CD4-positive, CD25-positive, alpha-beta regulatory T cell (primary cell): ENCODE data around the gene ETHE1. TPM values are rescaled to one million over a fixed set of nuclear protein-coding genes. Genes with fewer than 3 reads are reported as not detected.

Source experiments
- ATAC-seq, 2 donors: fragments of 150-1000 bp; cut with Tn5 transposase; one replicate each; pipeline ENCODE4 v1.10.0; 2021; ENCODE audit warnings: low read depth in 2 of 2, moderate number of reproducible peaks in 2 of 2, moderate library complexity in 1 of 2
- DNase-seq, 3 donors: peaks; one replicate each; pipeline versions ENCODE4 v3.0.0 to v3.0.0-alpha.2; 2012 to 2022; ENCODE audit warnings: mixed read lengths in 1 of 3
- H3K27ac ChIP-seq: one replicate; pipeline ENCODE4 v1.7.0; 2013; ENCODE audit warnings: mild to moderate bottlenecking, low read length; ENCODE audit not compliant: insufficient read depth, poor library complexity, severe bottlenecking
- H3K27me3 ChIP-seq: one replicate; pipeline ENCODE4 v1.7.0; 2013; ENCODE audit warnings: low read length; ENCODE audit not compliant: control insufficient read depth, insufficient read depth
- H3K36me3 ChIP-seq: one replicate; pipeline ENCODE4 v1.7.0; 2013; ENCODE audit warnings: mild to moderate bottlenecking, low read length, moderate library complexity; ENCODE audit not compliant: control insufficient read depth, insufficient read depth
- H3K4me1 ChIP-seq: 2 replicates; pipeline ENCODE4 v1.7.0; 2013; ENCODE audit warnings: mild to moderate bottlenecking, low read length; ENCODE audit not compliant: insufficient read depth, control insufficient read depth, poor library complexity, severe bottlenecking
- H3K4me3 ChIP-seq: one replicate; pipeline ENCODE4 v1.7.0; 2013; ENCODE audit warnings: low read depth, mild to moderate bottlenecking, low read length, moderate library complexity
- H3K9me3 ChIP-seq, 2 experiments: 1 replicate in 1 of 2; 2 replicates in 1 of 2; pipeline ENCODE4 v1.7.0; 2013; ENCODE audit warnings: low read length in 2 of 2, mild to moderate bottlenecking in 1 of 2, moderate library complexity in 1 of 2; ENCODE audit not compliant: control insufficient read depth in 2 of 2
- H3K27ac Mint-ChIP-seq, 3 donors: one replicate each; pipeline ENCODE4 v1.8.0; 2020 to 2022; ENCODE audit warnings: mild to moderate bottlenecking in 3 of 3, mixed read lengths in 3 of 3, moderate library complexity in 2 of 3
- H3K27me3 Mint-ChIP-seq: one replicate; pipeline ENCODE4 v1.8.0; 2022; ENCODE audit warnings: mild to moderate bottlenecking, mixed read lengths
- H3K36me3 Mint-ChIP-seq: one replicate; pipeline ENCODE4 v1.8.0; 2020; ENCODE audit warnings: mixed read lengths
- H3K4me1 Mint-ChIP-seq, 4 donors: one replicate each; pipeline ENCODE4 v1.8.0; 2020 to 2022; ENCODE audit warnings: mixed read lengths in 4 of 4, mild to moderate bottlenecking in 1 of 4
- H3K4me3 Mint-ChIP-seq, 4 donors: one replicate each; pipeline ENCODE4 v1.8.0; 2020 to 2022; ENCODE audit warnings: mild to moderate bottlenecking in 4 of 4, mixed read lengths in 4 of 4, moderate library complexity in 3 of 4
- H3K9me3 Mint-ChIP-seq, 7 donors: one replicate each; pipeline ENCODE4 v1.8.0; 2020 to 2022; ENCODE audit warnings: mixed read lengths in 7 of 7, mild to moderate bottlenecking in 3 of 7, moderate library complexity in 2 of 7
- polyA plus RNA-seq, 4 donors: library from polyadenylated mRNA; unstranded; fragments of 300-500 nt; fragmentation: Illumina TruSeq; gene quantifications; one replicate each; pipeline ENCODE4 v1.2.3, GENCODE V29; 2021
- total RNA-seq: library from RNA; stranded (reverse); gene quantifications from one replicate; pipeline ENCODE4 v1.2.3, GENCODE V29; 2022

Gene ETHE1
- total and polyA plus RNA-seq, 5 donors from 2014 or later = 22.8 to 73.5 (median 56.3) TPM

DNA sequence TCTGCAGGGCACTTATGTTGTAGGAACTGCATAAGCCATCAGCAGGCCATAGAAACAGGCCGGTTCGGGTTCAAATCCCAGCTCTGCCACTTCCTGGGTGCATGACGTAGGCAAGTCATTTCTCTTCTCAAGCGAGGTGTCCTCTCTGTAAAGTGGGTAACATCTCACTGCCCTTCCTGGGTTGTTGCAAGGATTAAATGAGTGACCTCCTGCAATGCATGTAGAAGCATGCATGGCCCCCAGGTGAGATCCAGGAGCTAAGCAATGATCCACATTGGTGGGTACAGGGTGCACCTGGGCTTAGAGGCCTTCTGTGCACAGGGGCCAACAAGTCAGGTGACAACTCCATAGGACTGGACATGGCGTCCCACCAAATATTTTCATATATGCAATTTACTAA, 36.2 kb downstream of the ETHE1 start:
- Mint-ChIP-seq H3K9me3 (no peaks in the 10 kb centered on the region), H3K27ac (peak overlapping the region in 2 of 3 donors; percentile 4 to 61), H3K27me3 (no peaks in the 10 kb centered on the region), H3K36me3 (peaks cover 7% of the 10 kb centered on the region), H3K4me3 (no peak overlapping the region), H3K4me1 (peaks cover 0 to 7% (median 0%) of the 10 kb centered on the region in 4 donors)
- DNase-seq (no peak), ATAC-seq (no peak)
- Histone ChIP-seq H3K27ac (no peak overlapping the region), H3K9me3 (no peaks in the 10 kb centered on the region), H3K27me3 (no peaks in the 10 kb centered on the region), H3K4me3 (no peak overlapping the region), H3K36me3 (peaks cover 15% of the 10 kb centered on the region), H3K4me1 (no peaks in the 10 kb centered on the region)

DNA sequence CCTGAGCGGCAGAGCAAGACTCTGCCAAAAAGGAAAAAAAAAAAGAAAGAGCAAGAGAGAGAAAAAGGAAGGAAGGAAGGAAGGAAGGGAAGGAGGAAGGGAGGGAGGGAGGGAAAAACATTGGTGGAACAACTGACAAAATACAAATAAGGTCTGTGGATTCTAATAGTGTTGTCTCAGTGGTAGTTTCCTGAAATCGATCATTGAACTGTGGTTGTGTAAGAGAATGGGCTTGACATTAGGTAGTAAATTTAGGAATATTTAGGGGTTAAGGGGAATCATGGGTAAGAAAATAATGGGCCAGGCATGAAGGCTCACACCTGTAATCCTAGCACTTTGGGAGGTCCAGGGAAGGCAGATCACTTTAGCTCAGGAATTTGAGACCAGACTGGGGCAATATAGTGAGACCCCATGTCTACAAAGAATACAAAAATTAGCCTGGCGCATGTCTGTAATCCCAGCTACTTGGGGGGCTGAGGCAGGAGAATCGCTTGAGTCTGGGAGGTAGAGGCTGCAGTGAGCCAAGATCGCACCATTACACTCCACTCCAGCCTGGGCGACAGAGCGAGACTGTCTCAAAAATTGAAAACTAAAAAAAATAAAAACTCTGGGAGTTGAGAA, 36.9 kb downstream of the ETHE1 start:
- Histone ChIP-seq H3K4me3 (no peak overlapping the region), H3K27me3 (no peaks in the 10 kb centered on the region), H3K9me3 (no peaks in the 10 kb centered on the region), H3K36me3 (peaks cover 9% of the 10 kb centered on the region), H3K27ac (no peak overlapping the region), H3K4me1 (no peaks in the 10 kb centered on the region)
- Mint-ChIP-seq H3K36me3 (peaks cover 4% of the 10 kb centered on the region), H3K9me3 (no peaks in the 10 kb centered on the region), H3K27ac (peak overlapping the region in 2 of 3 donors; percentile 61 to 95), H3K4me1 (peaks cover 0 to 7% (median 0%) of the 10 kb centered on the region in 4 donors), H3K4me3 (no peak overlapping the region), H3K27me3 (no peaks in the 10 kb centered on the region)
- no peak for ATAC-seq
- no peak for DNase-seq

- Histone ChIP-seq H3K27ac (no peak overlapping the region), H3K4me1 (no peaks in the 10 kb centered on the region), H3K27me3 (no peaks in the 10 kb centered on the region), H3K36me3 (peaks cover 3% of the 10 kb centered on the region), H3K4me3 (no peak overlapping the region), H3K9me3 (no peaks in the 10 kb centered on the region)
- Mint-ChIP-seq H3K4me1 (peaks cover 0 to 7% (median 0%) of the 10 kb centered on the region in 4 donors), H3K4me3 (no peak overlapping the region), H3K27me3 (no peaks in the 10 kb centered on the region), H3K36me3 (peaks cover under 1% of the 10 kb centered on the region), H3K27ac (peak overlapping the region in 1 of 3 donors; percentile 56), H3K9me3 (no peaks in the 10 kb centered on the region)
- DNase-seq (no peak), ATAC-seq (no peak)
Observed at GRCh38 chr19:43489310-43489709, 37.7 kb downstream of the ETHE1 start.

DNA sequence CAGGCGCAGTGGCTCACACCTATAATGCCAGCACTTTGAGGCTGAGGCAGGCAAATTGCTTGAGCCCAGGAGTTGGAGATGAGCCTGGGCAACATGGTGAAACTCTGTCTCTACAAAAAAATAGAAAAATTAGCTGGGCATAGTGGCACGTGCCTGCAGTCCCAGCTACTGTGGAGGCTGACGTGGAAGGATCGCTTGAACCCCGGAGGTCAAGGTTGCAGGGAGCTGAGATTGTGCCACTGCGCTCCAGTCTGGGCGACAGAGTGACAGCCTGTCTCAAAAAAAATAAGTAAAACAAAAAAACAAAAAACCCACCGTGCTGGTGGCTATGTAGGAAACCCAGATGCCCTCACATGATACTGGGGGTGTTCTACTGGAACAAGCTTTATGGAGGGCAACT, 38.8 kb downstream of the ETHE1 start:
- Histone ChIP-seq H3K27me3 (no peaks in the 10 kb centered on the region), H3K4me3 (no peak overlapping the region), H3K9me3 (no peaks in the 10 kb centered on the region), H3K4me1 (no peaks in the 10 kb centered on the region), H3K36me3 (no peaks in the 10 kb centered on the region), H3K27ac (no peak overlapping the region)
- DNase-seq = no peak
- Mint-ChIP-seq H3K27me3 (no peaks in the 10 kb centered on the region), H3K36me3 (no peaks in the 10 kb centered on the region), H3K4me3 (no peak overlapping the region), H3K9me3 (no peaks in the 10 kb centered on the region), H3K27ac (no peak overlapping the region), H3K4me1 (peaks cover 0 to 7% (median 0%) of the 10 kb centered on the region in 4 donors)
- ATAC-seq = no peak

- no peak overlapping the region for H3K27ac Mint-ChIP-seq
- no peaks in the 10 kb centered on the region for H3K27me3 Mint-ChIP-seq
- no peak for ATAC-seq
- Histone ChIP-seq H3K36me3 (peaks cover 3% of the 10 kb centered on the region), H3K27ac (no peak overlapping the region), H3K4me3 (no peak overlapping the region), H3K9me3 (no peaks in the 10 kb centered on the region), H3K4me1 (no peaks in the 10 kb centered on the region), H3K27me3 (no peaks in the 10 kb centered on the region)
- H3K4me3 Mint-ChIP-seq = no peak overlapping the region
- DNase-seq = no peak
- H3K9me3 Mint-ChIP-seq = no peaks in the 10 kb centered on the region
- H3K36me3 Mint-ChIP-seq = peaks cover 8% of the 10 kb centered on the region
- peaks cover 0 to 7% (median 1%) of the 10 kb centered on the region in 4 donors for H3K4me1 Mint-ChIP-seq
Observed at GRCh38 chr19:43486412-43486811, 40.6 kb downstream of the ETHE1 start.

- Histone ChIP-seq H3K27me3 (no peaks in the 10 kb centered on the region), H3K4me1 (no peaks in the 10 kb centered on the region), H3K9me3 (no peaks in the 10 kb centered on the region), H3K27ac (no peak overlapping the region), H3K36me3 (peaks cover 3% of the 10 kb centered on the region), H3K4me3 (no peak overlapping the region)
- DNase-seq (no peak), ATAC-seq (no peak)
- Mint-ChIP-seq H3K27ac (peak overlapping the region in 1 of 3 donors; percentile 51), H3K4me3 (no peak overlapping the region), H3K9me3 (no peaks in the 10 kb centered on the region), H3K36me3 (peaks cover 9% of the 10 kb centered on the region), H3K27me3 (no peaks in the 10 kb centered on the region), H3K4me1 (peaks cover 0 to 7% (median 1%) of the 10 kb centered on the region in 4 donors)
Observed at GRCh38 chr19:43485951-43486350, 41.0 kb downstream of the ETHE1 start.

DNA sequence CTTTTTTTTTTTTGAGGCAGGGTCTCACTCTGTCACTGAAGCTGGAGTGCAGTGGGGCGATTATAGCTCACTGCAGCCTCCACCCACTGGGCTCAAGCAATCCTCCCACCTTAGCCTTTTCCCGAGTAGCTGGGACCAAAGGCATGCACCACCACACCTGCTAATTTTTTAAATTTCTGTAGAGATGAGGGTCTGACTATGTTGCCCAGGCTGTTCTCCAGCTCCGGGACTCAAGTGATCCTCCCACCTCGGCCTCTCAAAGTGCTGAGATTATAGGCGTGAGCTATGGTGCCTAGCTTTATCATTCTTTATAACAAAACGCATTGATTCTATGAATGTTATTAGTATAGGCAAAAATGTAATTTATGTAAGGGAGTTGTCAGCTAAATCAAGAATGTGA, 43.7 kb downstream of the ETHE1 start:
- Histone ChIP-seq H3K9me3 (no peaks in the 10 kb centered on the region), H3K36me3 (peaks cover 3% of the 10 kb centered on the region), H3K4me1 (no peaks in the 10 kb centered on the region), H3K4me3 (no peak overlapping the region), H3K27ac (no peak overlapping the region), H3K27me3 (no peaks in the 10 kb centered on the region)
- no peak overlapping the region for H3K4me3 Mint-ChIP-seq
- DNase-seq (no peak), ATAC-seq (no peak)
- peak overlapping the region in 1 of 3 donors; percentile 50 for H3K27ac Mint-ChIP-seq
- peaks cover 17% of the 10 kb centered on the region for H3K36me3 Mint-ChIP-seq
- H3K27me3 Mint-ChIP-seq = no peaks in the 10 kb centered on the region
- H3K9me3 Mint-ChIP-seq = no peaks in the 10 kb centered on the region
- peaks cover 0 to 2% (median 1%) of the 10 kb centered on the region in 4 donors for H3K4me1 Mint-ChIP-seq

GRCh38 chr19:43482193-43482592, 44.8 kb downstream of the ETHE1 start:
- Histone ChIP-seq H3K36me3 (peaks cover 5% of the 10 kb centered on the region), H3K27ac (no peak overlapping the region), H3K9me3 (no peaks in the 10 kb centered on the region), H3K27me3 (no peaks in the 10 kb centered on the region), H3K4me3 (no peak overlapping the region), H3K4me1 (no peaks in the 10 kb centered on the region)
- peaks cover 0 to 5% (median 2%) of the 10 kb centered on the region in 4 donors for H3K4me1 Mint-ChIP-seq
- no peaks in the 10 kb centered on the region for H3K27me3 Mint-ChIP-seq
- no peaks in the 10 kb centered on the region for H3K9me3 Mint-ChIP-seq
- ATAC-seq = no peak
- DNase-seq = no peak
- no peak overlapping the region for H3K27ac Mint-ChIP-seq
- H3K36me3 Mint-ChIP-seq = peaks cover 23% of the 10 kb centered on the region
- H3K4me3 Mint-ChIP-seq = no peak overlapping the region
